CD4-positive, CD25-positive, alpha-beta regulatory T cell (primary cell): ENCODE data around the gene TMPRSS9. TPM values are rescaled to one million over a fixed set of nuclear protein-coding genes. Genes with fewer than 3 reads are reported as not detected.
"Not testable (repeated sequence)": the region's sequence is repeated elsewhere in the genome, so short reads cannot be mapped to it uniquely, and the experiment has no call there.

Source experiments
- ATAC-seq, 2 donors: fragments of 150-1000 bp; cut with Tn5 transposase; one replicate each; pipeline ENCODE4 v1.10.0; 2021; ENCODE audit warnings: low read depth in 2 of 2, moderate number of reproducible peaks in 2 of 2, moderate library complexity in 1 of 2
- DNase-seq, 3 donors: peaks; one replicate each; pipeline versions ENCODE4 v3.0.0 to v3.0.0-alpha.2; 2012 to 2022; ENCODE audit warnings: mixed read lengths in 1 of 3
- H3K27ac ChIP-seq: one replicate; pipeline ENCODE4 v1.7.0; 2013; ENCODE audit warnings: mild to moderate bottlenecking, low read length; ENCODE audit not compliant: insufficient read depth, poor library complexity, severe bottlenecking
- H3K27me3 ChIP-seq: one replicate; pipeline ENCODE4 v1.7.0; 2013; ENCODE audit warnings: low read length; ENCODE audit not compliant: control insufficient read depth, insufficient read depth
- H3K36me3 ChIP-seq: one replicate; pipeline ENCODE4 v1.7.0; 2013; ENCODE audit warnings: mild to moderate bottlenecking, low read length, moderate library complexity; ENCODE audit not compliant: control insufficient read depth, insufficient read depth
- H3K4me1 ChIP-seq: 2 replicates; pipeline ENCODE4 v1.7.0; 2013; ENCODE audit warnings: mild to moderate bottlenecking, low read length; ENCODE audit not compliant: insufficient read depth, control insufficient read depth, poor library complexity, severe bottlenecking
- H3K4me3 ChIP-seq: one replicate; pipeline ENCODE4 v1.7.0; 2013; ENCODE audit warnings: low read depth, mild to moderate bottlenecking, low read length, moderate library complexity
- H3K9me3 ChIP-seq, 2 experiments: 1 replicate in 1 of 2; 2 replicates in 1 of 2; pipeline ENCODE4 v1.7.0; 2013; ENCODE audit warnings: low read length in 2 of 2, mild to moderate bottlenecking in 1 of 2, moderate library complexity in 1 of 2; ENCODE audit not compliant: control insufficient read depth in 2 of 2
- H3K27ac Mint-ChIP-seq, 3 donors: one replicate each; pipeline ENCODE4 v1.8.0; 2020 to 2022; ENCODE audit warnings: mild to moderate bottlenecking in 3 of 3, mixed read lengths in 3 of 3, moderate library complexity in 2 of 3
- H3K27me3 Mint-ChIP-seq: one replicate; pipeline ENCODE4 v1.8.0; 2022; ENCODE audit warnings: mild to moderate bottlenecking, mixed read lengths
- H3K36me3 Mint-ChIP-seq: one replicate; pipeline ENCODE4 v1.8.0; 2020; ENCODE audit warnings: mixed read lengths
- H3K4me1 Mint-ChIP-seq, 4 donors: one replicate each; pipeline ENCODE4 v1.8.0; 2020 to 2022; ENCODE audit warnings: mixed read lengths in 4 of 4, mild to moderate bottlenecking in 1 of 4
- H3K4me3 Mint-ChIP-seq, 4 donors: one replicate each; pipeline ENCODE4 v1.8.0; 2020 to 2022; ENCODE audit warnings: mild to moderate bottlenecking in 4 of 4, mixed read lengths in 4 of 4, moderate library complexity in 3 of 4
- H3K9me3 Mint-ChIP-seq, 7 donors: one replicate each; pipeline ENCODE4 v1.8.0; 2020 to 2022; ENCODE audit warnings: mixed read lengths in 7 of 7, mild to moderate bottlenecking in 3 of 7, moderate library complexity in 2 of 7
- polyA plus RNA-seq, 4 donors: library from polyadenylated mRNA; unstranded; fragments of 300-500 nt; fragmentation: Illumina TruSeq; gene quantifications; one replicate each; pipeline ENCODE4 v1.2.3, GENCODE V29; 2021
- total RNA-seq: library from RNA; stranded (reverse); gene quantifications from one replicate; pipeline ENCODE4 v1.2.3, GENCODE V29; 2022

TMPRSS9 gene
- total and polyA plus RNA-seq, 5 donors from 2014 or later = 0.17 TPM; not detected in 4

- DNase-seq (no peak), ATAC-seq (no peak)
- Histone ChIP-seq H3K27ac (no peak overlapping the region), H3K4me3 (no peak overlapping the region), H3K27me3 (no peaks in the 10 kb centered on the region), H3K4me1 (no peaks in the 10 kb centered on the region), H3K9me3 (no peaks in the 10 kb centered on the region), H3K36me3 (no peaks in the 10 kb centered on the region)
- Mint-ChIP-seq H3K9me3 (no peaks in the 10 kb centered on the region), H3K27ac (no peak overlapping the region), H3K4me3 (no peak overlapping the region), H3K27me3 (no peaks in the 10 kb centered on the region), H3K36me3 (peaks cover 4% of the 10 kb centered on the region), H3K4me1 (peaks cover 0 to 3% (median 0%) of the 10 kb centered on the region in 4 donors)
These were observed 15.0 kb upstream of the TMPRSS9 start for GRCh38 chr19:2345076-2345475.

GRCh38 chr19:2345794-2346663 lies 14.0 kb upstream of the TMPRSS9 start:
- no peaks in the 10 kb centered on the region for H3K27me3 ChIP-seq
- H3K4me3 ChIP-seq = no peak overlapping the region
- no peaks in the 10 kb centered on the region for H3K4me1 ChIP-seq
- Mint-ChIP-seq H3K9me3 (no peaks in the 10 kb centered on the region), H3K27me3 (no peaks in the 10 kb centered on the region), H3K27ac (peak overlapping the region in 1 of 3 donors; percentile 84), H3K36me3 (peaks cover 4% of the 10 kb centered on the region), H3K4me3 (no peak overlapping the region), H3K4me1 (peaks cover 0 to 3% (median 0%) of the 10 kb centered on the region in 4 donors)
- ATAC-seq (no peak), DNase-seq (no peak)
- no peaks in the 10 kb centered on the region for H3K9me3 ChIP-seq
- no peak overlapping the region for H3K27ac ChIP-seq
- H3K36me3 ChIP-seq = no peaks in the 10 kb centered on the region

GRCh38 chr19:2349818-2350217 lies 10.2 kb upstream of the TMPRSS9 start:
- H3K27ac ChIP-seq, H3K27me3 Mint-ChIP-seq, ATAC-seq, H3K4me3 ChIP-seq, H3K36me3 Mint-ChIP-seq, DNase-seq, H3K27me3 ChIP-seq, H3K27ac Mint-ChIP-seq, H3K4me1 ChIP-seq, H3K4me3 Mint-ChIP-seq, H3K9me3 Mint-ChIP-seq, H3K4me1 Mint-ChIP-seq, H3K9me3 ChIP-seq, H3K36me3 ChIP-seq: not testable (repeated sequence)

- Mint-ChIP-seq H3K36me3 (peaks cover 3% of the 10 kb centered on the region), H3K4me3 (no peak overlapping the region), H3K4me1 (peaks cover 0 to 2% (median 0%) of the 10 kb centered on the region in 4 donors), H3K9me3 (no peaks in the 10 kb centered on the region), H3K27me3 (no peaks in the 10 kb centered on the region), H3K27ac (no peak overlapping the region)
- no peaks in the 10 kb centered on the region for H3K27me3 ChIP-seq
- DNase-seq (no peak), ATAC-seq (no peak)
- H3K9me3 ChIP-seq = no peaks in the 10 kb centered on the region
- H3K4me3 ChIP-seq = no peak overlapping the region
- no peaks in the 10 kb centered on the region for H3K36me3 ChIP-seq
- H3K4me1 ChIP-seq = no peaks in the 10 kb centered on the region
- H3K27ac ChIP-seq = no peak overlapping the region
These were observed 9.4 kb upstream of the TMPRSS9 start for GRCh38 chr19:2350656-2351055.

- Mint-ChIP-seq H3K27me3 (no peaks in the 10 kb centered on the region), H3K36me3 (no peaks in the 10 kb centered on the region), H3K4me3 (no peak overlapping the region), H3K27ac (no peak overlapping the region), H3K9me3 (no peaks in the 10 kb centered on the region), H3K4me1 (no peaks in the 10 kb centered on the region)
- H3K27ac ChIP-seq = no peak overlapping the region
- DNase-seq (no peak), ATAC-seq (no peak)
- no peaks in the 10 kb centered on the region for H3K27me3 ChIP-seq
- no peaks in the 10 kb centered on the region for H3K36me3 ChIP-seq
- no peak overlapping the region for H3K4me3 ChIP-seq
- no peaks in the 10 kb centered on the region for H3K9me3 ChIP-seq
- H3K4me1 ChIP-seq = no peaks in the 10 kb centered on the region
These were observed 8.5 kb upstream of the TMPRSS9 start for GRCh38 chr19:2351591-2351990.

GRCh38 chr19:2352121-2352520 lies 7.9 kb upstream of the TMPRSS9 start:
- no peaks in the 10 kb centered on the region for H3K4me1 ChIP-seq
- Mint-ChIP-seq H3K4me1 (no peaks in the 10 kb centered on the region), H3K4me3 (no peak overlapping the region), H3K36me3 (no peaks in the 10 kb centered on the region), H3K27ac (no peak overlapping the region), H3K9me3 (no peaks in the 10 kb centered on the region), H3K27me3 (no peaks in the 10 kb centered on the region)
- no peak for ATAC-seq
- H3K9me3 ChIP-seq = no peaks in the 10 kb centered on the region
- H3K27me3 ChIP-seq = no peaks in the 10 kb centered on the region
- H3K27ac ChIP-seq = no peak overlapping the region
- DNase-seq = no peak
- no peak overlapping the region for H3K4me3 ChIP-seq
- H3K36me3 ChIP-seq = no peaks in the 10 kb centered on the region

GRCh38 chr19:2353159-2353886 lies 6.7 kb upstream of the TMPRSS9 start:
- no peak for DNase-seq
- Mint-ChIP-seq H3K4me3 (no peak overlapping the region), H3K27me3 (no peaks in the 10 kb centered on the region), H3K27ac (no peak overlapping the region), H3K36me3 (no peaks in the 10 kb centered on the region), H3K4me1 (no peaks in the 10 kb centered on the region), H3K9me3 (no peaks in the 10 kb centered on the region)
- H3K36me3 ChIP-seq = no peaks in the 10 kb centered on the region
- no peak for ATAC-seq
- no peaks in the 10 kb centered on the region for H3K27me3 ChIP-seq
- no peak overlapping the region for H3K4me3 ChIP-seq
- H3K9me3 ChIP-seq = no peaks in the 10 kb centered on the region
- no peak overlapping the region for H3K27ac ChIP-seq
- H3K4me1 ChIP-seq = no peaks in the 10 kb centered on the region
